HCT116 (cell line): ENCODE measurements around the gene SEPTIN5.

ENCODE experiments used
- CTCF ChIP-seq, 3 experiments: fragments of 200-600 bp in 1 of 3; sonication (generic) in 1 of 3; IDR thresholded peaks in 2 of 3; conservative IDR thresholded peaks in 1 of 3; 2 replicates each; pipeline ENCODE4 v1.5.1; 2012 to 2017; ENCODE audit warnings: low read depth in 2 of 3, low read length in 2 of 3, antibody characterized with exemption in 1 of 3, borderline replicate concordance in 1 of 3, control low read depth in 1 of 3, mild to moderate bottlenecking in 1 of 3, mixed read lengths in 1 of 3, mixed run types in 1 of 3, moderate library complexity in 1 of 3; ENCODE audit not compliant: insufficient read depth in 1 of 3
- EZH2 ChIP-seq: fragments of 200-600 bp; sonication (generic); IDR thresholded peaks from 2 replicates; pipeline ENCODE4 v1.6.1; 2017; ENCODE audit warnings: antibody characterized with exemption, mixed run types
- JUND ChIP-seq: IDR thresholded peaks from 2 replicates; pipeline ENCODE4 v1.6.1; 2012
- POLR2A ChIP-seq: IDR thresholded peaks from 2 replicates; pipeline ENCODE4 v1.7.0; 2011; ENCODE audit warnings: borderline replicate concordance; ENCODE audit not compliant: insufficient read depth, insufficient read length; ENCODE audit errors: extremely low read depth
- POLR2AphosphoS5 ChIP-seq: IDR thresholded peaks from 2 replicates; pipeline ENCODE4 v1.6.1; 2011; ENCODE audit warnings: mild to moderate bottlenecking, low read depth, low read length, moderate library complexity

- TF ChIP-seq CTCF (IDR thresholded peaks at IDR 0.05 in 2 of 3, conservative IDR thresholded peaks at IDR 0.05 in 1 of 3; ENCODE audit: borderline replicate concordance in 1 of 3, insufficient read depth in 1 of 3, low read depth in 2 of 3, low read length in 2 of 3): no peak
- TF ChIP-seq POLR2AphosphoS5: no peak
- TF ChIP-seq POLR2A: no peak
- TF ChIP-seq JUND: no peak
- TF ChIP-seq EZH2: no peak
Observed at GRCh38 chr22:19701420-19702145, 12.7 kb upstream of the SEPTIN5 start.
